Transverse colon (tissue), 4 donors: ENCODE measurements around the gene DOCK9.

Experiments
- EP300 ChIP-seq: sonication (generic); formaldehyde crosslinking; IDR thresholded peaks from one replicate; pipeline ENCODE4 v1.6.1; 2017; ENCODE audit warnings: antibody characterized with exemption, low read depth
- POLR2AphosphoS5 ChIP-seq, 3 donors: sonication (generic); formaldehyde crosslinking; IDR thresholded peaks; one replicate each; pipeline ENCODE4 v1.6.1; 2016; ENCODE audit warnings: antibody characterized with exemption in 3 of 3
- TF ChIP-seq, protein P1 (sequence below), 5 experiments: fragments of 200-600 bp in 3 of 5; fragments of 450-650 bp in 2 of 5; sonication (generic) in 3 of 5; IDR thresholded peaks; 1 replicate in 2 of 5; 2 replicates in 3 of 5; pipeline ENCODE4 v1.5.1; 2016 to 2017; ENCODE audit warnings: antibody characterized with exemption in 5 of 5, inconsistent platforms in 3 of 5, mild to moderate bottlenecking in 2 of 5, moderate library complexity in 1 of 5

DNA sequence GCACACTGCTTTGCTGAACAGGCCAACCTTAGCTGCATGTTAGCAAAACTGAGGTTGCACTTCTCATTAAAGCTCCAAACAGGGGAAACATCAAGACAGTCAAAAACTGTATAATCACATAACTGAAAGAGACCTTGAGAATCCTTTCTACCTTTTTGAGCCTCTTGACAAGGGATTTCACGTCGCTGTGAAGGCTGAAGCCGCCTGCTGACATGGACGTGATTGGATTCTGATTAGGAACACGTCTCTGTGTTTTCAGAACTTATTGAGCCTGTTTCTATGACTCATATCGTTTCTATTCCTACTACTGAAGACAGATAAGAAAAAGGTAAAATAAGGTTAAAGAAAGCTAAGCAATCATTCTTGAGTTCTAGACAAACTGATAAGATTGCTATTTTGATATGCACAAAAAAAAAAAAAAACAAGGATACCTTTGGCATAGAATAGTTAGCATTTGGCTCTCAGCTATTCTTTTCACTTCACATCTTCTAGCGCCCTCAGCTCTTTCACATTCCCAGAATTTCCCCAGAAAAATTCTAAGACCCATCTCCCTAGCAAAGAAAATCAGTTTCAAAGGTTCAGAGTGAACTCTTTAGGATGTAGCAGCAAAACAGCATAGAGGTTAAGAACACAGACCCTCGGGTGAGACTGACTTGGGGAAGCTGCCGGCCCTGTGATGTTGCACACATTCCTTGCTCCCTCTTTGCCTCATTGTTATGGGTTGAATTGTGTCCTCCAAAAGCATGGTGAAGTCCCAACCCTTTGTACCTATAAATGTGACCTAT lies 81.6 kb downstream of the DOCK9 start:
- TF ChIP-seq, protein P1, sequence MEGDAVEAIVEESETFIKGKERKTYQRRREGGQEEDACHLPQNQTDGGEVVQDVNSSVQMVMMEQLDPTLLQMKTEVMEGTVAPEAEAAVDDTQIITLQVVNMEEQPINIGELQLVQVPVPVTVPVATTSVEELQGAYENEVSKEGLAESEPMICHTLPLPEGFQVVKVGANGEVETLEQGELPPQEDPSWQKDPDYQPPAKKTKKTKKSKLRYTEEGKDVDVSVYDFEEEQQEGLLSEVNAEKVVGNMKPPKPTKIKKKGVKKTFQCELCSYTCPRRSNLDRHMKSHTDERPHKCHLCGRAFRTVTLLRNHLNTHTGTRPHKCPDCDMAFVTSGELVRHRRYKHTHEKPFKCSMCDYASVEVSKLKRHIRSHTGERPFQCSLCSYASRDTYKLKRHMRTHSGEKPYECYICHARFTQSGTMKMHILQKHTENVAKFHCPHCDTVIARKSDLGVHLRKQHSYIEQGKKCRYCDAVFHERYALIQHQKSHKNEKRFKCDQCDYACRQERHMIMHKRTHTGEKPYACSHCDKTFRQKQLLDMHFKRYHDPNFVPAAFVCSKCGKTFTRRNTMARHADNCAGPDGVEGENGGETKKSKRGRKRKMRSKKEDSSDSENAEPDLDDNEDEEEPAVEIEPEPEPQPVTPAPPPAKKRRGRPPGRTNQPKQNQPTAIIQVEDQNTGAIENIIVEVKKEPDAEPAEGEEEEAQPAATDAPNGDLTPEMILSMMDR (IDR thresholded peaks at IDR 0.05), result no peak
- no peak for TF ChIP-seq POLR2AphosphoS5 (IDR thresholded peaks at IDR 0.05)
- no peak for TF ChIP-seq EP300
